Measurements from ENCODE around the gene DBNL. TPM values are rescaled to one million over a fixed set of nuclear protein-coding genes. Genes with fewer than 3 reads are reported as not detected.

The DBNL gene
- total and polyA plus RNA-seq, 2 of the 13 experiments (the other 11 are each of a cell fraction or from before 2014, with no cell fraction given) = 20.8 to 35.1 TPM

GRCh38 chr7:44100458-44101302, 56.2 kb downstream of the DBNL start (continued):
- TF ChIP-seq ZSCAN30 (CRISPR knock-in tag; IDR thresholded peaks at IDR 0.05) (no peak), KDM5B (CRISPR knock-in tag; IDR thresholded peaks at IDR 0.05; ENCODE audit: borderline replicate concordance) (peak; percentile 77; the same call in 1 of the 2 replicates), ZNF766 (CRISPR knock-in tag; IDR thresholded peaks at IDR 0.05; ENCODE audit: borderline replicate concordance) (no peak), ZC3H13 (CRISPR knock-in tag; IDR thresholded peaks at IDR 0.05) (no peak), ARNTL (CRISPR knock-in tag; IDR thresholded peaks at IDR 0.05) (no peak), MLX (CRISPR knock-in tag; IDR thresholded peaks at IDR 0.05) (no peak), NFE2L2 (IDR thresholded peaks at IDR 0.05; ENCODE audit: low read length) (no peak), ZNF501 (CRISPR knock-in tag; IDR thresholded peaks at IDR 0.05) (peak; percentile 27; the same call in 1 of the 2 replicates), SOX6 (IDR thresholded peaks at IDR 0.05) (no peak), SOX6 (CRISPR knock-in tag; IDR thresholded peaks at IDR 0.05) (peak; percentile 34; the same call in 1 of the 2 replicates), BATF2 (CRISPR knock-in tag; IDR thresholded peaks at IDR 0.05) (no peak), KDM2A (CRISPR knock-in tag; IDR thresholded peaks at IDR 0.05; ENCODE audit: borderline replicate concordance, low read depth) (no peak), HDAC2 (CRISPR knock-in tag; IDR thresholded peaks at IDR 0.05) (no peak), THAP7 (CRISPR knock-in tag; IDR thresholded peaks at IDR 0.05) (no peak), XBP1 (CRISPR knock-in tag; IDR thresholded peaks at IDR 0.05) (no peak), ETV6 (CRISPR knock-in tag; conservative IDR thresholded peaks at IDR 0.05) (no peak), TMF1 (CRISPR knock-in tag; IDR thresholded peaks at IDR 0.05; ENCODE audit: low read depth) (no peak), ZNF234 (CRISPR knock-in tag; conservative IDR thresholded peaks at IDR 0.05) (no peak), ZNF317 (CRISPR knock-in tag; IDR thresholded peaks at IDR 0.05) (peak; percentile 20; the same call in 1 of the 2 replicates), GTF2F1 (IDR thresholded peaks at IDR 0.05; ENCODE audit: low read length) (no peak), TAF1 (CRISPR knock-in tag; IDR thresholded peaks at IDR 0.05) (peak; percentile 29; the same call in 1 of the 2 replicates), CCAR2 (optimal IDR thresholded peaks at IDR 0.05; ENCODE audit: low read depth, low read length) (no peak), ZNF382 (CRISPR knock-in tag; IDR thresholded peaks at IDR 0.05; ENCODE audit: borderline replicate concordance) (no peak), GATAD2A (CRISPR knock-in tag; IDR thresholded peaks at IDR 0.05) (0 out of 2 replicates have a peak, but pooled peaks have one; percentile 9), ZNF136 (CRISPR knock-in tag; IDR thresholded peaks at IDR 0.05; ENCODE audit: low read depth) (no peak), HMGXB3 (CRISPR knock-in tag; IDR thresholded peaks at IDR 0.05; ENCODE audit: borderline replicate concordance) (peak; percentile 37; the same call in 1 of the 2 replicates)
